AML-193 (cell line): ENCODE data around the gene ZNF667.

Source experiments
- DNase-seq, 2 experiments: peaks; one replicate each; lab custom pipeline; 2025; lab: John Stamatoyannopoulos, UW

ZNF667 gene

DNA sequence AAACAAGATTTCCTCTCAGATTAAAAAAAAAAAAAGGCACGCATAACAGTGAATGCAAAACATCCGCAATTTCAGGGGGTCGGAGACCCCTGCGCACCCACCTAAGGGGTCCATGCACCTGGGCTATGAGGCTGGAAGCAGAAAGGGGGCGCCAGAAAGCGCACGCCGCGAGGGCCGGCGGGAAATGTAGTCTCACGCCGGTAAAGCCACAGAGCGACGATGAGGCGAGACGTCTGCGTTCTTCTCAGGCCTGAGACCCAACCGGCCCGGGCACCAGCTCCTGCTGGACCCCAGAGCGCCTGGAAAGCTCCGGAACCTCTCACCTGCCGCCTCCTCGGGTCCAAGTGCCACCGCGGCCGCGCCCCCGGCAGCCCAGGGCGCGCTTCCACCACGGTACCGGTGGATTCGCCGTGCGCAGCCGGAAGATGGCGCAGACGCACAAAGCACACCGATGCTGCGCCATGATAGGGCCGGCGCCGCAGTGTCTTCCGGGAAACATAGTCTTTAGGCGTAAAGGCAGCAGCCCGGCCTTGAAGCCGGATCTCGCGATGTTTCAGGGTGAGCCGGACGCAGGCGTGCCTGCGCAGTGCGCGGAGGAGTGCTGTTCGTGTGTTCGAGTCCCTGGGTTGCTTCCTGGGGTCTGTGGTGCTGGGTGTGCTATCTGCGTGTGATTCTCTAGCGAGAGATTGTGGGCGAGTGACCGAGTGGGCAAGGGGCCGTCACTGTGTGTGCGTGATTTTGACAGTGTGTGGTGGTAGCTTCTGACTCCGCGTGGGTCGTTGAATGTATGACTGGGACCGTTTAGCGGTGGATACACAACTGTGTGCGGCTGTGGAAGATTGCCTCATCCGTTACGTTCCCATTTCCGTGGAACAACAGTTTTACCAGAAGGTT lies 83.8 kb downstream of the ZNF667 start, which contains the start of gene ZNF582:
ZNF582 (minus strand) TSS at position 416 of the 894 bp plus-strand sequence. CDS start 1,782 bp downstream, outside the sequence.
- peak; percentile 83 to 90 for DNase-seq
